HepG2 (cell line): ENCODE measurements around the gene NFKBIA. TPM values are rescaled to one million over a fixed set of nuclear protein-coding genes. Genes with fewer than 3 reads are reported as not detected.

Source experiments
- ATAC-seq: fragments of 200-7000 bp; cut with Tn5 transposase; 3 replicates; pipeline ENCODE4 v1.9.1; 2020; ENCODE audit warnings: mild to moderate bottlenecking, moderate library complexity
- BruUV-seq: library from RNA; stranded (reverse); fragments of 400-500 nt; replicated peaks from 2 replicates; lab custom pipeline; 2021; lab: Mats Ljungman, UMichigan
- CTCF ChIA-PET: fragments of 300-600 bp; formaldehyde crosslinking; extraction: SDS; loops from one replicate; lab custom pipeline; 2021; ENCODE audit warnings: low total read pairs, inconsistent platforms, low intra/inter-chr PET ratio; lab: Yijun Ruan, JAX
- POLR2A ChIA-PET: fragments of 350-600 bp; sonication (Branson Sonifier 250); formaldehyde crosslinking; loops from one replicate; lab custom pipeline; 2020; ENCODE audit warnings: antibody characterized with exemption, inconsistent platforms; lab: Yijun Ruan, JAX
- DNase-seq: peaks from one replicate; pipeline ENCODE4 v3.0.0-alpha.2; 2015; ENCODE audit warnings: low spot score
- FAIRE-seq: peaks from 3 replicates; lab custom pipeline; 2011; peaks lifted over from hg19 to GRCh38; lab: Jason Lieb, UNC
- H2AFZ ChIP-seq: one replicate; pipeline ENCODE4 v1.6.1; 2011; ENCODE audit warnings: low read length, inconsistent platforms
- H3K27ac ChIP-seq: fragments of 300-600 bp; 3 replicates; pipeline ENCODE4 v1.8.0; 2011; ENCODE audit warnings: mixed run types, mild to moderate bottlenecking, mixed read lengths, low read length, inconsistent platforms; ENCODE audit not compliant: insufficient read depth; ENCODE audit errors: extremely low read length
- H3K27me3 ChIP-seq, 2 experiments: fragments of 200-600 bp in 1 of 2; 2 replicates in 1 of 2; 3 replicates in 1 of 2; pipeline versions ENCODE4 v1.6.0 to v1.8.0; 2011; ENCODE audit warnings: low read length in 2 of 2, mild to moderate bottlenecking in 2 of 2, moderate library complexity in 2 of 2, inconsistent platforms in 1 of 2; ENCODE audit not compliant: insufficient read depth in 2 of 2, control insufficient read depth in 1 of 2
- H3K36me3 ChIP-seq, 2 experiments: fragments of 200-600 bp in 1 of 2; replicated peaks in 1 of 2; 2 replicates in 1 of 2; 3 replicates in 1 of 2; pipeline versions ENCODE4 v1.5.1 to v1.8.0; 2011; ENCODE audit warnings: low read length in 2 of 2, inconsistent platforms in 1 of 2; ENCODE audit not compliant: insufficient read depth in 2 of 2, control insufficient read depth in 1 of 2
- H3K4me1 ChIP-seq: 2 replicates; pipeline ENCODE4 v1.5.1; 2012; ENCODE audit warnings: low read length, inconsistent platforms; ENCODE audit not compliant: insufficient read depth
- H3K4me2 ChIP-seq: 2 replicates; pipeline ENCODE4 v1.6.0; 2011; ENCODE audit warnings: low read depth, low read length, inconsistent platforms
- H3K4me3 ChIP-seq, 3 experiments: fragments of 200-600 bp in 1 of 3; sonication (generic), shearing (Covaris generic) in 1 of 3; replicated peaks in 1 of 3; 2 replicates each; pipeline ENCODE4 v1.5.1; 2011 to 2016; ENCODE audit warnings: low read length in 3 of 3, inconsistent platforms in 2 of 3, low read depth in 2 of 3, mild to moderate bottlenecking in 2 of 3, control low read depth in 1 of 3, mixed read lengths in 1 of 3; ENCODE audit not compliant: insufficient read depth in 1 of 3
- H3K79me2 ChIP-seq: one replicate; pipeline ENCODE4 v1.6.1; 2011; ENCODE audit warnings: low read length, inconsistent platforms; ENCODE audit not compliant: insufficient read depth
- H3K9ac ChIP-seq: 2 replicates; pipeline ENCODE4 v1.6.0; 2011; ENCODE audit warnings: mild to moderate bottlenecking, low read depth, low read length, inconsistent platforms; ENCODE audit not compliant: insufficient read depth
- H3K9me3 ChIP-seq: 2 replicates; pipeline ENCODE4 v1.5.1; 2012; ENCODE audit warnings: mild to moderate bottlenecking, low read length
- H4K20me1 ChIP-seq: 2 replicates; pipeline ENCODE4 v1.6.0; 2011; ENCODE audit warnings: inconsistent platforms, mild to moderate bottlenecking, low read length, moderate library complexity; ENCODE audit not compliant: insufficient read depth
- PTBP1 ChIP-seq: fragments of 200-400 bp; formaldehyde crosslinking; IDR thresholded peaks from 2 replicates; pipeline ENCODE4 v1.6.1; 2018; ENCODE audit warnings: low read length, low read depth; ENCODE audit not compliant: poor library complexity, severe bottlenecking
- ZNF224 ChIP-seq: sonication (generic); formaldehyde crosslinking; IDR thresholded peaks from 2 replicates; pipeline ENCODE4 v1.5.0; 2020; ENCODE audit warnings: mild to moderate bottlenecking, missing genetic modification reagents
- ZNF292 ChIP-seq: sonication (generic); formaldehyde crosslinking; IDR thresholded peaks from 2 replicates; pipeline ENCODE4 v1.8.1; 2022; ENCODE audit warnings: mild to moderate bottlenecking, low read depth, missing genetic modification reagents, borderline replicate concordance
- ZNF615 ChIP-seq: sonication (generic); formaldehyde crosslinking; IDR thresholded peaks from 2 replicates; pipeline ENCODE4 v1.5.0; 2020; ENCODE audit warnings: mild to moderate bottlenecking, missing genetic modification reagents, borderline replicate concordance
- WGBS: methylation state at CpG from one replicate; pipeline ENCODE4 v1.1.6; 2017; ENCODE audit warnings: low lambda C conversion rate; 5-methylcytosine and 5-hydroxymethylcytosine counted together
- in situ Hi-C: cut with HindIII; loops from 2 replicates; pipeline ENCODE4 v1.10.0; 2017; ENCODE audit warnings: low pct_unique_long_range_greater_than_20kb; ENCODE audit not compliant: extremely low pct_ligation_motif_present
- intact Hi-C: fragments of 100-400 bp; cut with micrococcal nuclease; formaldehyde crosslinking; loops from one replicate; pipeline ENCODE4 v1.10.0; 2022; ENCODE audit not compliant: unreplicated experiment
- polyA plus RNA-seq, 8 experiments: library from polyadenylated mRNA; depleted of rRNA in 3 of 8; stranded (reverse) in 7 of 8; unstranded in 1 of 8; fragments of >200 nt; fragmentation: Illumina TruSeq in 4 of 8; extraction: Trizol in 4 of 8; gene quantifications; 2 replicates each; pipeline versions ENCODE4 v1.2.1 to v1.2.3, GENCODE V29; 2011 to 2016; ENCODE audit warnings: low read depth in 4 of 8, missing spikeins in 1 of 8, mixed read lengths in 1 of 8; ENCODE audit not compliant: insufficient read depth in 1 of 8
- total RNA-seq, 5 experiments: library from RNA; depleted of rRNA; stranded (reverse); fragments of >200 nt; fragmentation: Illumina TruSeq; extraction: Trizol; gene quantifications; 2 replicates each; pipeline ENCODE4 v1.2.3, GENCODE V29; 2016; ENCODE audit warnings: low read depth in 1 of 5
- TF ChIP-seq, protein P1 (sequence below): sonication (generic); formaldehyde crosslinking; IDR thresholded peaks from 2 replicates; pipeline ENCODE4 v1.4.0; 2020; ENCODE audit warnings: missing genetic modification reagents
- TF ChIP-seq, protein P2 (sequence below): sonication (generic); formaldehyde crosslinking; IDR thresholded peaks from 2 replicates; pipeline ENCODE4 v1.5.1; 2020; ENCODE audit warnings: mild to moderate bottlenecking, missing genetic modification reagents, moderate library complexity

The NFKBIA gene
- total and polyA plus RNA-seq, 2 of the 13 experiments (the other 11 are each of a cell fraction or from before 2014, with no cell fraction given) = 197 to 319 TPM

DNA sequence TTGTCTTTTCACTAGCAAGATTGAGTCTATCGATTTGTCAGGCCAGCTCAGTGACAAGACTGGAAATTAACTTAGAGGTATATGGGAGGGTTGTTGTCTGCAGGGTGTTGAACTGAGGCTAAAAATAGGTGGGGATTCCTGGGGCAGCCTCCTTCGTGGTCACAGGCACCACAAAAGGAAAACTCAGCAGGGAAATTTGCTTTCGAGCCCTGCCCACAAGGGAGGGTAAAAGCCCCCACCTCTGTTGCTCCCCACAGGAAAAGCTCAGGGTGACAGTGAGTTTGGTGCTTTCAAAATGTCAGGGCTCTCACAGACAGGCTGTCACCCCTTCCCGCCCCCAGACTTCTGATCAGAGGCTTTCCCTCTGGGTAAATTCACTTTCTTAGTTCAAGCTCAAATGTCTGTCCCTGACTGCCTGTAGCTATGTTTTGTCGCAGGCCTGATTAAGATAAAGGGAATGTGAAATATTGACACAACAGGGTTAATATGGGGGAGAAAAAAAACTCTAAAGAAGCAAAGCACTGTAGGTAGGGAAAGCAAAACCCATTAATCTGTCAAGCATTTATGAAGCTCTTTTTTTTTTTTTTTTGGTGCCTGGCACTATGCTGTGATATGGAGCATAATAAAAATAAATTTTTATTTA, 11.7 kb upstream of the NFKBIA start:
- Histone ChIP-seq H3K9me3 (no peaks in the 10 kb centered on the region), H3K4me2 (peak overlapping the region; percentile 81), H3K9ac (peak overlapping the region; percentile 25; the same call in 1 of the 2 replicates), H4K20me1 (no peaks in the 10 kb centered on the region), H3K4me1 (peaks cover 73% of the 10 kb centered on the region), H2AFZ (peak overlapping the region; percentile 15), H3K4me3 (peak overlapping the region in 1 of 3 experiments; percentile 14; a peak in 1 of 6 replicates), H3K36me3 (no peaks in the 10 kb centered on the region), H3K27me3 (peaks cover 4 to 12% of the 10 kb centered on the region in 2 experiments; a peak in 3 of 5 replicates), H3K79me2 (no peaks in the 10 kb centered on the region), H3K27ac (no peak overlapping the region)
- intact Hi-C loops = loop anchor here (10.0 kb wide), 1 partner anchor 541 kb away; the partner anchor contains the start of gene BAZ1A
- ChIA-PET POLR2A (interaction anchor here (0.8 to 5.3 kb wide), 7 partner anchors 12 to 434 kb away, joined by 3 to 29 read pairs (median 4); partner anchors contain the start of genes NFKBIA, PPP2R3C, PRORP and PSMA6), CTCF (no interaction called here)
- no peak for FAIRE-seq
- in situ Hi-C loops = loop anchor here (5.0 kb wide), 2 partner anchors 374 to 744 kb away; no protein-coding TSS in a partner anchor
- ATAC-seq = no peak
- no peak for DNase-seq
- TF ChIP-seq, protein P1, sequence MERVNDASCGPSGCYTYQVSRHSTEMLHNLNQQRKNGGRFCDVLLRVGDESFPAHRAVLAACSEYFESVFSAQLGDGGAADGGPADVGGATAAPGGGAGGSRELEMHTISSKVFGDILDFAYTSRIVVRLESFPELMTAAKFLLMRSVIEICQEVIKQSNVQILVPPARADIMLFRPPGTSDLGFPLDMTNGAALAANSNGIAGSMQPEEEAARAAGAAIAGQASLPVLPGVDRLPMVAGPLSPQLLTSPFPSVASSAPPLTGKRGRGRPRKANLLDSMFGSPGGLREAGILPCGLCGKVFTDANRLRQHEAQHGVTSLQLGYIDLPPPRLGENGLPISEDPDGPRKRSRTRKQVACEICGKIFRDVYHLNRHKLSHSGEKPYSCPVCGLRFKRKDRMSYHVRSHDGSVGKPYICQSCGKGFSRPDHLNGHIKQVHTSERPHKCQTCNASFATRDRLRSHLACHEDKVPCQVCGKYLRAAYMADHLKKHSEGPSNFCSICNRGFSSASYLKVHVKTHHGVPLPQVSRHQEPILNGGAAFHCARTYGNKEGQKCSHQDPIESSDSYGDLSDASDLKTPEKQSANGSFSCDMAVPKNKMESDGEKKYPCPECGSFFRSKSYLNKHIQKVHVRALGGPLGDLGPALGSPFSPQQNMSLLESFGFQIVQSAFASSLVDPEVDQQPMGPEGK (CRISPR knock-in tag) = peak; percentile 71
- TF ChIP-seq, protein P2, sequence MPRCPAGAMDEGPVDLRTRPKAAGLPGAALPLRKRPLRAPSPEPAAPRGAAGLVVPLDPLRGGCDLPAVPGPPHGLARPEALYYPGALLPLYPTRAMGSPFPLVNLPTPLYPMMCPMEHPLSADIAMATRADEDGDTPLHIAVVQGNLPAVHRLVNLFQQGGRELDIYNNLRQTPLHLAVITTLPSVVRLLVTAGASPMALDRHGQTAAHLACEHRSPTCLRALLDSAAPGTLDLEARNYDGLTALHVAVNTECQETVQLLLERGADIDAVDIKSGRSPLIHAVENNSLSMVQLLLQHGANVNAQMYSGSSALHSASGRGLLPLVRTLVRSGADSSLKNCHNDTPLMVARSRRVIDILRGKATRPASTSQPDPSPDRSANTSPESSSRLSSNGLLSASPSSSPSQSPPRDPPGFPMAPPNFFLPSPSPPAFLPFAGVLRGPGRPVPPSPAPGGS (CRISPR knock-in tag) = 0 out of 2 replicates have a peak, but pooled peaks have one; percentile 14
- TF ChIP-seq ZNF292 (CRISPR knock-in tag) = no peak
- 0 out of 2 replicates have a peak, but pooled peaks have one; percentile 32 for TF ChIP-seq ZNF224 (CRISPR knock-in tag)
- TF ChIP-seq PTBP1 = no peak
- 0 out of 2 replicates have a peak, but pooled peaks have one; percentile 14 for TF ChIP-seq ZNF615 (CRISPR knock-in tag)
- no TSS peak for BruUV-seq
- WGBS = 17% methylated on average over 5 of the region's 5 CpGs
